Endothelial cell of umbilical vein (primary cell): ENCODE measurements around the gene SLC6A6. TPM values are rescaled to one million over a fixed set of nuclear protein-coding genes. Genes with fewer than 3 reads are reported as not detected.

Experiments
- BruUV-seq: library from RNA; stranded (reverse); fragments of 400-500 nt; replicated peaks from 2 replicates; lab custom pipeline; 2021; lab: Mats Ljungman, UMichigan
- CTCF ChIA-PET: fragments of 300-600, 350-600 bp; sonication (Branson Sonifier 250); formaldehyde crosslinking; loops from one replicate; lab custom pipeline; 2021; ENCODE audit warnings: antibody characterized with exemption, inconsistent platforms; lab: Charles Lee
- POLR2A ChIA-PET: fragments of 300-600, 350-600 bp; sonication (Branson Sonifier 250); formaldehyde crosslinking; loops from one replicate; lab custom pipeline; 2021; ENCODE audit warnings: antibody characterized with exemption, inconsistent platforms; lab: Charles Lee
- DNase-seq: peaks from one replicate; pipeline ENCODE4 v3.0.0-alpha.2; 2011; ENCODE audit warnings: low read depth, low spot score
- FAIRE-seq: peaks from 2 replicates; lab custom pipeline; 2011; peaks lifted over from hg19 to GRCh38; lab: Jason Lieb, UNC
- H2AFZ ChIP-seq: 2 replicates; pipeline ENCODE4 v1.6.0; 2012; ENCODE audit warnings: low read depth, low read length, control low read depth, inconsistent platforms
- H3K27ac ChIP-seq: 2 replicates; pipeline ENCODE4 v1.5.1; 2011; ENCODE audit warnings: low read depth, mild to moderate bottlenecking, control low read depth, low read length, moderate library complexity; ENCODE audit not compliant: insufficient read depth
- H3K27me3 ChIP-seq, 2 experiments: 2 replicates each; pipeline versions ENCODE4 v1.6.0 to v1.6.1; 2011; ENCODE audit warnings: low read length in 2 of 2, mixed read lengths in 1 of 2; ENCODE audit not compliant: control insufficient read depth in 2 of 2, insufficient read depth in 2 of 2
- H3K36me3 ChIP-seq, 2 experiments: 2 replicates in 1 of 2; 3 replicates in 1 of 2; pipeline ENCODE4 v1.5.1; 2011; ENCODE audit warnings: low read length in 2 of 2, mild to moderate bottlenecking in 1 of 2, moderate library complexity in 1 of 2; ENCODE audit not compliant: control insufficient read depth in 2 of 2, insufficient read depth in 2 of 2; ENCODE audit errors: extremely low read depth in 1 of 2
- H3K4me1 ChIP-seq: 3 replicates; pipeline ENCODE4 v1.5.1; 2011; ENCODE audit warnings: mild to moderate bottlenecking, low read length; ENCODE audit not compliant: control insufficient read depth, insufficient read depth; ENCODE audit errors: extremely low read depth
- H3K4me2 ChIP-seq: 2 replicates; pipeline ENCODE4 v1.6.1; 2011; ENCODE audit warnings: low read length, control low read depth, mixed read lengths; ENCODE audit not compliant: insufficient read depth
- H3K4me3 ChIP-seq, 3 experiments: fragments of 200-600 bp in 1 of 3; sonication (generic), shearing (Covaris generic) in 1 of 3; replicated peaks in 1 of 3; 2 replicates each; pipeline ENCODE4 v1.5.1; 2011 to 2016; ENCODE audit warnings: control low read depth in 3 of 3, low read length in 3 of 3, mild to moderate bottlenecking in 2 of 3, inconsistent platforms in 1 of 3, low read depth in 1 of 3, moderate library complexity in 1 of 3; ENCODE audit not compliant: insufficient read depth in 1 of 3
- H3K79me2 ChIP-seq: 2 replicates; pipeline ENCODE4 v1.6.0; 2012; ENCODE audit warnings: low read length, inconsistent platforms; ENCODE audit not compliant: control insufficient read depth, insufficient read depth
- H3K9ac ChIP-seq: replicated peaks from 2 replicates; pipeline ENCODE3; 2011; ENCODE audit warnings: low read length, control low read depth; ENCODE audit not compliant: insufficient read depth; ENCODE audit errors: extremely low read depth
- H3K9me1 ChIP-seq: replicated peaks from 3 replicates; pipeline ENCODE4 v1.6.0; 2011; ENCODE audit warnings: mild to moderate bottlenecking, low read length; ENCODE audit not compliant: control insufficient read depth, insufficient read depth; ENCODE audit errors: extremely low read depth
- H3K9me3 ChIP-seq: replicated peaks from 2 replicates; pipeline ENCODE4 v1.5.1; 2012; ENCODE audit warnings: low read length, inconsistent platforms; ENCODE audit not compliant: control insufficient read depth, insufficient read depth
- H4K20me1 ChIP-seq: replicated peaks from 2 replicates; pipeline ENCODE3; 2011; ENCODE audit warnings: mild to moderate bottlenecking, low read length; ENCODE audit not compliant: control insufficient read depth, insufficient read depth; ENCODE audit errors: extremely low read depth
- CTCF ChIP-seq, 2 donors: IDR thresholded peaks; 1 replicate in 1 of 2; 2 replicates in 1 of 2; pipeline ENCODE4 v1.5.1; 2011; ENCODE audit warnings: low read length in 2 of 2, mild to moderate bottlenecking in 2 of 2, moderate library complexity in 2 of 2, control low read depth in 1 of 2, inconsistent platforms in 1 of 2, low read depth in 1 of 2; ENCODE audit not compliant: insufficient read depth in 1 of 2; ENCODE audit errors: extremely low read depth in 1 of 2
- EZH2 ChIP-seq: IDR thresholded peaks from 2 replicates; pipeline ENCODE4 v1.6.1; 2012; ENCODE audit warnings: borderline replicate concordance, low read depth, mild to moderate bottlenecking, moderate library complexity, low read length, inconsistent platforms; ENCODE audit not compliant: severe bottlenecking
- FOS ChIP-seq: IDR thresholded peaks from 2 replicates; pipeline ENCODE4 v1.6.1; 2011; ENCODE audit warnings: mild to moderate bottlenecking, low read length, moderate library complexity, borderline replicate concordance; ENCODE audit not compliant: insufficient read depth
- GATA2 ChIP-seq: IDR thresholded peaks from 2 replicates; pipeline ENCODE4 v1.7.0; 2011; ENCODE audit warnings: low read depth, mild to moderate bottlenecking, moderate library complexity, mixed read lengths, low read length; ENCODE audit not compliant: insufficient read length, insufficient read depth
- JUN ChIP-seq: IDR thresholded peaks from 2 replicates; pipeline ENCODE4 v1.6.1; 2011; ENCODE audit warnings: borderline replicate concordance, low read depth; ENCODE audit not compliant: insufficient read length, insufficient read depth
- MYC ChIP-seq: IDR thresholded peaks from one replicate; pipeline ENCODE4 v1.6.1; 2011; ENCODE audit warnings: mild to moderate bottlenecking, low read depth, low read length
- POLR2A ChIP-seq: IDR thresholded peaks from 2 replicates; pipeline ENCODE4 v1.6.1; 2012; ENCODE audit warnings: low read depth, mild to moderate bottlenecking, control low read depth, low read length
- POLR2AphosphoS5 ChIP-seq: IDR thresholded peaks from 2 replicates; pipeline ENCODE4 v1.6.1; 2012; ENCODE audit warnings: low read depth, mild to moderate bottlenecking, control low read depth, low read length, moderate library complexity; ENCODE audit not compliant: insufficient read depth
- dilution Hi-C: fragments of 300-500 bp; cut with MboI; formaldehyde crosslinking; loops from one replicate; pipeline ENCODE4 v1.15.0; 2019; ENCODE audit warnings: low sequenced_read_pairs; ENCODE audit not compliant: extremely low pct_ligation_motif_present
- intact Hi-C: fragments of 100-400 bp; cut with micrococcal nuclease; formaldehyde crosslinking; loops from one replicate; pipeline ENCODE4 v1.10.0; 2022
- polyA plus RNA-seq, 4 experiments: library from polyadenylated mRNA; depleted of rRNA in 3 of 4; stranded (reverse) in 3 of 4; unstranded in 1 of 4; fragments of >200 nt; gene quantifications; 2 replicates each; pipeline versions ENCODE4 v1.2.1 to v1.2.3, GENCODE V29; 2011 to 2012; ENCODE audit warnings: missing spikeins in 1 of 4
- total RNA-seq: library from RNA; stranded (reverse); gene quantifications from 2 replicates; pipeline ENCODE4 v1.2.3, GENCODE V29; 2021
- TF ChIP-seq, protein P1 (sequence below): IDR thresholded peaks from 2 replicates; pipeline ENCODE4 v1.6.1; 2011; ENCODE audit not compliant: insufficient read depth, insufficient read length

SLC6A6 gene
- total and polyA plus RNA-seq, 2 donors (not counting 3 experiments of a cell fraction or from before 2014, with no cell fraction given), result 25.7 to 38.0 TPM

- Histone ChIP-seq H3K79me2 (no peaks in the 10 kb centered on the region), H3K27me3 (no peaks in the 10 kb centered on the region), H4K20me1 (no peaks in the 10 kb centered on the region), H3K36me3 (no peaks in the 10 kb centered on the region), H3K9me1 (no peaks in the 10 kb centered on the region), H3K9ac (no peak overlapping the region), H3K4me3 (no peak overlapping the region), H3K27ac (no peak overlapping the region), H3K9me3 (no peaks in the 10 kb centered on the region), H2AFZ (no peak overlapping the region), H3K4me1 (peaks cover 43% of the 10 kb centered on the region), H3K4me2 (no peak overlapping the region)
- ChIA-PET CTCF (no interaction called here), POLR2A (interaction anchor here (1.0 kb wide), 1 partner anchor 53 kb away, joined by 3 read pairs; the partner anchor contains the start of gene SLC6A6)
- no TSS peak for BruUV-seq
- FAIRE-seq (no peak), DNase-seq (no peak)
- intact Hi-C loops (loop anchor here (5.0 kb wide), 1 partner anchor 312 kb away; no protein-coding TSS in a partner anchor), dilution Hi-C loops (no loop called here)
- TF ChIP-seq JUN (no peak), GATA2 (no peak), POLR2A (no peak), CTCF (IDR thresholded peaks at IDR 0.05; ENCODE audit: extremely low read depth in 1 of 2, insufficient read depth in 1 of 2, low read depth in 1 of 2, low read length in 2 of 2) (no peak), MYC (no peak), POLR2AphosphoS5 (no peak), EZH2 (no peak), FOS (no peak)
- TF ChIP-seq, protein P1, sequence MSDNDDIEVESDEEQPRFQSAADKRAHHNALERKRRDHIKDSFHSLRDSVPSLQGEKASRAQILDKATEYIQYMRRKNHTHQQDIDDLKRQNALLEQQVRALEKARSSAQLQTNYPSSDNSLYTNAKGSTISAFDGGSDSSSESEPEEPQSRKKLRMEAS, result no peak
Measured at GRCh38 chr3:14454639-14455310, 52.4 kb downstream of the SLC6A6 start.
